Measurements from ENCODE around the gene LRFN5. TPM values are rescaled to one million over a fixed set of nuclear protein-coding genes. Genes with fewer than 3 reads are reported as not detected.
"Not testable (repeated sequence)": the region's sequence is repeated elsewhere in the genome, so short reads cannot be mapped to it uniquely, and the experiment has no call there.

The LRFN5 gene
- total RNA-seq, 1 donor from 2014 or later, result 12.0 TPM

GRCh38 chr14:41872931-41873685 lies 266.4 kb downstream of the LRFN5 start:
- no peak overlapping the region for H3K9ac ChIP-seq (ENCODE audit: low read depth in 1 of 3, low read length in 3 of 3)
- no peaks in the 10 kb centered on the region for H3K27me3 ChIP-seq (ENCODE audit: control insufficient read depth in 3 of 3, insufficient read depth in 3 of 3, low read length in 3 of 3)
- H3K4me1 ChIP-seq (ENCODE audit: control insufficient read depth in 3 of 3, insufficient read depth in 3 of 3, low read length in 3 of 3), result no peaks in the 10 kb centered on the region
- no peaks in the 10 kb centered on the region for H3K9me3 ChIP-seq (ENCODE audit: control insufficient read depth in 3 of 3, low read length in 3 of 3)
- H3K27ac ChIP-seq (ENCODE audit: low read depth, low read length), result no peak overlapping the region
- H3K36me3 ChIP-seq (ENCODE audit: control insufficient read depth in 3 of 3, insufficient read depth in 3 of 3, low read length in 3 of 3), result no peaks in the 10 kb centered on the region
- H3K4me3 ChIP-seq (ENCODE audit: low read length in 3 of 3), result no peak overlapping the region

- Histone ChIP-seq H3K36me3 (ENCODE audit: control insufficient read depth in 3 of 3, insufficient read depth in 3 of 3, low read length in 3 of 3) (no peaks in the 10 kb centered on the region), H3K9ac (ENCODE audit: low read depth in 1 of 3, low read length in 3 of 3) (no peak overlapping the region), H3K4me3 (ENCODE audit: low read length in 3 of 3) (no peak overlapping the region), H3K4me1 (ENCODE audit: control insufficient read depth in 3 of 3, insufficient read depth in 3 of 3, low read length in 3 of 3) (no peaks in the 10 kb centered on the region), H3K27me3 (ENCODE audit: control insufficient read depth in 3 of 3, insufficient read depth in 3 of 3, low read length in 3 of 3) (no peaks in the 10 kb centered on the region), H3K27ac (ENCODE audit: low read depth, low read length) (no peak overlapping the region), H3K9me3 (ENCODE audit: control insufficient read depth in 3 of 3, low read length in 3 of 3) (no peaks in the 10 kb centered on the region)
Measured at GRCh38 chr14:41873686-41874317, 267.1 kb downstream of the LRFN5 start.

GRCh38 chr14:41875116-41875515 lies 268.4 kb downstream of the LRFN5 start:
- Histone ChIP-seq H3K4me1 (ENCODE audit: control insufficient read depth in 3 of 3, insufficient read depth in 3 of 3, low read length in 3 of 3) (no peaks in the 10 kb centered on the region), H3K27me3 (ENCODE audit: control insufficient read depth in 3 of 3, insufficient read depth in 3 of 3, low read length in 3 of 3) (no peaks in the 10 kb centered on the region), H3K9me3 (ENCODE audit: control insufficient read depth in 3 of 3, low read length in 3 of 3) (no peaks in the 10 kb centered on the region), H3K9ac (ENCODE audit: low read depth in 1 of 3, low read length in 3 of 3) (no peak overlapping the region), H3K27ac (ENCODE audit: low read depth, low read length) (no peak overlapping the region), H3K4me3 (ENCODE audit: low read length in 3 of 3) (no peak overlapping the region), H3K36me3 (ENCODE audit: control insufficient read depth in 3 of 3, insufficient read depth in 3 of 3, low read length in 3 of 3) (no peaks in the 10 kb centered on the region)

GRCh38 chr14:41878321-41878720 lies 271.6 kb downstream of the LRFN5 start:
- Histone ChIP-seq H3K27ac (ENCODE audit: low read depth, low read length) (no peak overlapping the region), H3K36me3 (ENCODE audit: control insufficient read depth in 3 of 3, insufficient read depth in 3 of 3, low read length in 3 of 3) (no peaks in the 10 kb centered on the region), H3K9me3 (ENCODE audit: control insufficient read depth in 3 of 3, low read length in 3 of 3) (no peaks in the 10 kb centered on the region), H3K4me3 (ENCODE audit: low read length in 3 of 3) (no peak overlapping the region), H3K9ac (ENCODE audit: low read depth in 1 of 3, low read length in 3 of 3) (no peak overlapping the region), H3K27me3 (ENCODE audit: control insufficient read depth in 3 of 3, insufficient read depth in 3 of 3, low read length in 3 of 3) (no peaks in the 10 kb centered on the region), H3K4me1 (ENCODE audit: control insufficient read depth in 3 of 3, insufficient read depth in 3 of 3, low read length in 3 of 3) (no peaks in the 10 kb centered on the region)

GRCh38 chr14:41891624-41892023 lies 284.9 kb downstream of the LRFN5 start:
- Histone ChIP-seq H3K4me3 (ENCODE audit: low read length in 3 of 3) (no peak overlapping the region), H3K27me3 (ENCODE audit: control insufficient read depth in 3 of 3, insufficient read depth in 3 of 3, low read length in 3 of 3) (no peaks in the 10 kb centered on the region), H3K27ac (ENCODE audit: low read depth, low read length) (no peak overlapping the region), H3K4me1 (ENCODE audit: control insufficient read depth in 3 of 3, insufficient read depth in 3 of 3, low read length in 3 of 3) (no peaks in the 10 kb centered on the region), H3K9ac (ENCODE audit: low read depth in 1 of 3, low read length in 3 of 3) (no peak overlapping the region), H3K9me3 (ENCODE audit: control insufficient read depth in 3 of 3, low read length in 3 of 3) (no peaks in the 10 kb centered on the region), H3K36me3 (ENCODE audit: control insufficient read depth in 3 of 3, insufficient read depth in 3 of 3, low read length in 3 of 3) (no peaks in the 10 kb centered on the region)

GRCh38 chr14:41899416-41899815 lies 292.7 kb downstream of the LRFN5 start:
- Histone ChIP-seq H3K4me3 (ENCODE audit: low read length in 3 of 3) (no peak overlapping the region), H3K9ac (ENCODE audit: low read depth in 1 of 3, low read length in 3 of 3) (no peak overlapping the region), H3K27me3 (ENCODE audit: control insufficient read depth in 3 of 3, insufficient read depth in 3 of 3, low read length in 3 of 3) (no peaks in the 10 kb centered on the region), H3K9me3 (ENCODE audit: control insufficient read depth in 3 of 3, low read length in 3 of 3) (no peaks in the 10 kb centered on the region), H3K36me3 (ENCODE audit: control insufficient read depth in 3 of 3, insufficient read depth in 3 of 3, low read length in 3 of 3) (no peaks in the 10 kb centered on the region), H3K4me1 (ENCODE audit: control insufficient read depth in 3 of 3, insufficient read depth in 3 of 3, low read length in 3 of 3) (no peaks in the 10 kb centered on the region), H3K27ac (ENCODE audit: low read depth, low read length) (no peak overlapping the region)

GRCh38 chr14:41900644-41901043 lies 294.0 kb downstream of the LRFN5 start:
- Histone ChIP-seq H3K9me3 (ENCODE audit: control insufficient read depth in 3 of 3, low read length in 3 of 3) (no peaks in the 10 kb centered on the region), H3K9ac (ENCODE audit: low read depth in 1 of 3, low read length in 3 of 3) (no peak overlapping the region), H3K27me3 (ENCODE audit: control insufficient read depth in 3 of 3, insufficient read depth in 3 of 3, low read length in 3 of 3) (no peaks in the 10 kb centered on the region), H3K27ac (ENCODE audit: low read depth, low read length) (no peak overlapping the region), H3K36me3 (ENCODE audit: control insufficient read depth in 3 of 3, insufficient read depth in 3 of 3, low read length in 3 of 3) (no peaks in the 10 kb centered on the region), H3K4me3 (ENCODE audit: low read length in 3 of 3) (no peak overlapping the region), H3K4me1 (ENCODE audit: control insufficient read depth in 3 of 3, insufficient read depth in 3 of 3, low read length in 3 of 3) (no peaks in the 10 kb centered on the region)

- no peaks in the 10 kb centered on the region for H3K4me1 ChIP-seq (ENCODE audit: control insufficient read depth in 3 of 3, insufficient read depth in 3 of 3, low read length in 3 of 3)
- H3K9me3 ChIP-seq (ENCODE audit: control insufficient read depth in 3 of 3, low read length in 3 of 3), result no peaks in the 10 kb centered on the region
- H3K27ac ChIP-seq (ENCODE audit: low read depth, low read length), result no peak overlapping the region
Measured at GRCh38 chr14:41901089-41901488, 294.4 kb downstream of the LRFN5 start.

GRCh38 chr14:41905394-41905964 lies 298.8 kb downstream of the LRFN5 start:
- Histone ChIP-seq H3K4me3 (ENCODE audit: low read length in 3 of 3) (no peak overlapping the region), H3K27me3 (ENCODE audit: control insufficient read depth in 3 of 3, insufficient read depth in 3 of 3, low read length in 3 of 3) (no peaks in the 10 kb centered on the region), H3K9ac (ENCODE audit: low read depth in 1 of 3, low read length in 3 of 3) (no peak overlapping the region), H3K4me1 (ENCODE audit: control insufficient read depth in 3 of 3, insufficient read depth in 3 of 3, low read length in 3 of 3) (no peaks in the 10 kb centered on the region), H3K36me3 (ENCODE audit: control insufficient read depth in 3 of 3, insufficient read depth in 3 of 3, low read length in 3 of 3) (no peaks in the 10 kb centered on the region), H3K27ac (ENCODE audit: low read depth, low read length) (no peak overlapping the region), H3K9me3 (ENCODE audit: control insufficient read depth in 3 of 3, low read length in 3 of 3) (no peaks in the 10 kb centered on the region)

More at GRCh38 chr14:41901089-41901488, 294.4 kb downstream of the LRFN5 start:
- Histone ChIP-seq H3K36me3 (ENCODE audit: control insufficient read depth in 3 of 3, insufficient read depth in 3 of 3, low read length in 3 of 3) (no peaks in the 10 kb centered on the region), H3K9ac (ENCODE audit: low read depth in 1 of 3, low read length in 3 of 3) (no peak overlapping the region), H3K4me3 (ENCODE audit: low read length in 3 of 3) (no peak overlapping the region), H3K27me3 (ENCODE audit: control insufficient read depth in 3 of 3, insufficient read depth in 3 of 3, low read length in 3 of 3) (no peaks in the 10 kb centered on the region)

- H3K36me3 ChIP-seq (ENCODE audit: control insufficient read depth in 3 of 3, insufficient read depth in 3 of 3, low read length in 3 of 3); H3K9ac ChIP-seq (ENCODE audit: low read depth in 1 of 3, low read length in 3 of 3); H3K27ac ChIP-seq (ENCODE audit: low read depth, low read length); H3K4me1 ChIP-seq (ENCODE audit: control insufficient read depth in 3 of 3, insufficient read depth in 3 of 3, low read length in 3 of 3); H3K27me3 ChIP-seq (ENCODE audit: control insufficient read depth in 3 of 3, insufficient read depth in 3 of 3, low read length in 3 of 3); H3K4me3 ChIP-seq (ENCODE audit: low read length in 3 of 3); H3K9me3 ChIP-seq (ENCODE audit: control insufficient read depth in 3 of 3, low read length in 3 of 3): not testable (repeated sequence)
Measured at GRCh38 chr14:41911155-41911554, 304.5 kb downstream of the LRFN5 start.
